Measurements from ENCODE around the gene SMYD3. TPM values are rescaled to one million over a fixed set of nuclear protein-coding genes. Genes with fewer than 3 reads are reported as not detected.

The SMYD3 gene
- total and polyA plus RNA-seq, 2 of the 13 experiments (the other 11 are each of a cell fraction or from before 2014, with no cell fraction given) = 27.7 to 35.8 TPM

GRCh38 chr1:246074421-246074820 lies 432.7 kb downstream of the SMYD3 start (continued):
- no peak for TF ChIP-seq PBX3 (CRISPR knock-in tag; IDR thresholded peaks at IDR 0.05; ENCODE audit: borderline replicate concordance)

- no peak overlapping the region for H3K27ac ChIP-seq (ENCODE audit: extremely low read length, insufficient read depth, low read length)
- BruUV-seq (replicated peaks) = no TSS peak
- H3K27me3 ChIP-seq (ENCODE audit: control insufficient read depth in 1 of 2, insufficient read depth in 2 of 2, low read length in 2 of 2) = no peaks in the 10 kb centered on the region
- 91% methylated on average over 5 of the region's 5 CpGs for WGBS (ENCODE audit: low lambda C conversion rate)
- ATAC-seq (no peak), FAIRE-seq (no peak), DNase-seq (ENCODE audit: low spot score) (no peak)
- no peak overlapping the region for H2AFZ ChIP-seq (ENCODE audit: low read length)
- H4K20me1 ChIP-seq (ENCODE audit: insufficient read depth, low read length) = no peaks in the 10 kb centered on the region
- intact Hi-C loops (cut with micrococcal nuclease; ENCODE audit: unreplicated experiment) = no loop called here
- H3K4me1 ChIP-seq (ENCODE audit: insufficient read depth, low read length) = no peaks in the 10 kb centered on the region
- no peak overlapping the region for H3K4me2 ChIP-seq (ENCODE audit: low read depth, low read length)
- in situ Hi-C loops (cut with HindIII; ENCODE audit: extremely low pct_ligation_motif_present, low pct_unique_long_range_greater_than_20kb) = no loop called here
- no peak overlapping the region for H3K4me3 ChIP-seq (replicated peaks in 1 of 3; ENCODE audit: insufficient read depth in 1 of 3, low read depth in 2 of 3, low read length in 3 of 3)
- no peaks in the 10 kb centered on the region for H3K36me3 ChIP-seq (replicated peaks in 1 of 2; ENCODE audit: control insufficient read depth in 1 of 2, insufficient read depth in 2 of 2, low read length in 2 of 2)
- H3K79me2 ChIP-seq (ENCODE audit: insufficient read depth, low read length) = no peaks in the 10 kb centered on the region
- no peaks in the 10 kb centered on the region for H3K9me3 ChIP-seq (ENCODE audit: low read length)
- ChIA-PET POLR2A (no interaction called here), CTCF (ENCODE audit: low intra/inter-chr PET ratio, low total read pairs) (no interaction called here)
- H3K9ac ChIP-seq (ENCODE audit: insufficient read depth, low read depth, low read length) = no peak overlapping the region
- TF ChIP-seq YEATS2 (CRISPR knock-in tag; IDR thresholded peaks at IDR 0.05; ENCODE audit: borderline replicate concordance) (no peak), MED8 (CRISPR knock-in tag; IDR thresholded peaks at IDR 0.05; ENCODE audit: insufficient replicate concordance) (no peak), SRSF1 (optimal IDR thresholded peaks at IDR 0.05; ENCODE audit: low read depth, low read length) (no peak), ZNF496 (CRISPR knock-in tag; IDR thresholded peaks at IDR 0.05; ENCODE audit: insufficient replicate concordance) (no peak), TEAD2 (CRISPR knock-in tag; IDR thresholded peaks at IDR 0.05) (no peak), KMT2B (CRISPR knock-in tag; IDR thresholded peaks at IDR 0.05) (no peak), FOXK1 (CRISPR knock-in tag; IDR thresholded peaks at IDR 0.05; ENCODE audit: borderline replicate concordance, low read depth) (no peak), FOXA1 (IDR thresholded peaks at IDR 0.05) (no peak), FOXA1 (CRISPR knock-in tag; IDR thresholded peaks at IDR 0.05) (no peak), ZNF224 (CRISPR knock-in tag; IDR thresholded peaks at IDR 0.05) (no peak), ZNF83 (CRISPR knock-in tag; IDR thresholded peaks at IDR 0.05; ENCODE audit: borderline replicate concordance) (no peak), SNAI1 (CRISPR knock-in tag; IDR thresholded peaks at IDR 0.05; ENCODE audit: borderline replicate concordance) (no peak), PPARG (CRISPR knock-in tag; conservative IDR thresholded peaks at IDR 0.05) (no peak), MED13 (CRISPR knock-in tag; IDR thresholded peaks at IDR 0.05) (no peak)
- TF ChIP-seq, protein P1, sequence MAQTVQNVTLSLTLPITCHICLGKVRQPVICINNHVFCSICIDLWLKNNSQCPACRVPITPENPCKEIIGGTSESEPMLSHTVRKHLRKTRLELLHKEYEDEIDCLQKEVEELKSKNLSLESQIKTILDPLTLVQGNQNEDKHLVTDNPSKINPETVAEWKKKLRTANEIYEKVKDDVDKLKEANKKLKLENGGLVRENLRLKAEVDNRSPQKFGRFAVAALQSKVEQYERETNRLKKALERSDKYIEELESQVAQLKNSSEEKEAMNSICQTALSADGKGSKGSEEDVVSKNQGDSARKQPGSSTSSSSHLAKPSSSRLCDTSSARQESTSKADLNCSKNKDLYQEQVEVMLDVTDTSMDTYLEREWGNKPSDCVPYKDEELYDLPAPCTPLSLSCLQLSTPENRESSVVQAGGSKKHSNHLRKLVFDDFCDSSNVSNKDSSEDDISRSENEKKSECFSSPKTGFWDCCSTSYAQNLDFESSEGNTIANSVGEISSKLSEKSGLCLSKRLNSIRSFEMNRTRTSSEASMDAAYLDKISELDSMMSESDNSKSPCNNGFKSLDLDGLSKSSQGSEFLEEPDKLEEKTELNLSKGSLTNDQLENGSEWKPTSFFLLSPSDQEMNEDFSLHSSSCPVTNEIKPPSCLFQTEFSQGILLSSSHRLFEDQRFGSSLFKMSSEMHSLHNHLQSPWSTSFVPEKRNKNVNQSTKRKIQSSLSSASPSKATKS (CRISPR knock-in tag; IDR thresholded peaks at IDR 0.05) = no peak
- TF ChIP-seq, protein P2, sequence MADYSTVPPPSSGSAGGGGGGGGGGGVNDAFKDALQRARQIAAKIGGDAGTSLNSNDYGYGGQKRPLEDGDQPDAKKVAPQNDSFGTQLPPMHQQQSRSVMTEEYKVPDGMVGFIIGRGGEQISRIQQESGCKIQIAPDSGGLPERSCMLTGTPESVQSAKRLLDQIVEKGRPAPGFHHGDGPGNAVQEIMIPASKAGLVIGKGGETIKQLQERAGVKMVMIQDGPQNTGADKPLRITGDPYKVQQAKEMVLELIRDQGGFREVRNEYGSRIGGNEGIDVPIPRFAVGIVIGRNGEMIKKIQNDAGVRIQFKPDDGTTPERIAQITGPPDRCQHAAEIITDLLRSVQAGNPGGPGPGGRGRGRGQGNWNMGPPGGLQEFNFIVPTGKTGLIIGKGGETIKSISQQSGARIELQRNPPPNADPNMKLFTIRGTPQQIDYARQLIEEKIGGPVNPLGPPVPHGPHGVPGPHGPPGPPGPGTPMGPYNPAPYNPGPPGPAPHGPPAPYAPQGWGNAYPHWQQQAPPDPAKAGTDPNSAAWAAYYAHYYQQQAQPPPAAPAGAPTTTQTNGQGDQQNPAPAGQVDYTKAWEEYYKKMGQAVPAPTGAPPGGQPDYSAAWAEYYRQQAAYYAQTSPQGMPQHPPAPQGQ (CRISPR knock-in tag; IDR thresholded peaks at IDR 0.05; ENCODE audit: borderline replicate concordance) = no peak
Measured at GRCh38 chr1:246072456-246072955, 434.6 kb downstream of the SMYD3 start.
